Gastrocnemius medialis (tissue), 4 donors: ENCODE measurements around the gene APP.

Experiments used
- CTCF ChIP-seq, 5 experiments: fragments of 450-650 bp in 3 of 5; fragments of 200-600 bp in 2 of 5; sonication (generic) in 2 of 5; IDR thresholded peaks in 4 of 5; conservative IDR thresholded peaks in 1 of 5; 1 replicate in 4 of 5; 2 replicates in 1 of 5; pipeline ENCODE4 v1.5.1; 2016 to 2019; ENCODE audit warnings: antibody characterized with exemption in 5 of 5, mild to moderate bottlenecking in 3 of 5, moderate library complexity in 3 of 5
- POLR2A ChIP-seq, 2 donors: fragments of 450-650 bp; IDR thresholded peaks; one replicate each; pipeline ENCODE4 v1.6.1; 2017; ENCODE audit warnings: antibody characterized with exemption in 2 of 2, mild to moderate bottlenecking in 2 of 2, moderate library complexity in 2 of 2

GRCh38 chr21:26157801-26158200 is 12.8 kb downstream of the APP start:
- TF ChIP-seq CTCF (IDR thresholded peaks at IDR 0.05 in 4 of 5, conservative IDR thresholded peaks at IDR 0.05 in 1 of 5) = no peak
- TF ChIP-seq POLR2A (IDR thresholded peaks at IDR 0.05) = no peak
